Left kidney (tissue), 2 donors: ENCODE results near the gene TNFAIP1. TPM values are rescaled to one million over a fixed set of nuclear protein-coding genes. Genes with fewer than 3 reads are reported as not detected.

Source experiments
- DNase-seq: peaks from one replicate; pipeline ENCODE4 v3.0.0-alpha.2; 2013
- polyA plus RNA-seq: library from polyadenylated mRNA; unstranded; fragments of 120-200 nt; gene quantifications from one replicate; pipeline ENCODE4 v1.2.1, GENCODE V29; 2013; ENCODE audit not compliant: insufficient read length

TNFAIP1 gene
- polyA plus RNA-seq, 1 donor: 40.5 TPM

GRCh38 chr17:28371245-28372202, 36.0 kb downstream of the TNFAIP1 start, which contains the start of gene SARM1:
Gene SARM1, plus strand, starts transcription at chr17:28371694. Its CDS starts 339 bp downstream, at chr17:28372033.
- DNase-seq: peak; percentile 89

DNA sequence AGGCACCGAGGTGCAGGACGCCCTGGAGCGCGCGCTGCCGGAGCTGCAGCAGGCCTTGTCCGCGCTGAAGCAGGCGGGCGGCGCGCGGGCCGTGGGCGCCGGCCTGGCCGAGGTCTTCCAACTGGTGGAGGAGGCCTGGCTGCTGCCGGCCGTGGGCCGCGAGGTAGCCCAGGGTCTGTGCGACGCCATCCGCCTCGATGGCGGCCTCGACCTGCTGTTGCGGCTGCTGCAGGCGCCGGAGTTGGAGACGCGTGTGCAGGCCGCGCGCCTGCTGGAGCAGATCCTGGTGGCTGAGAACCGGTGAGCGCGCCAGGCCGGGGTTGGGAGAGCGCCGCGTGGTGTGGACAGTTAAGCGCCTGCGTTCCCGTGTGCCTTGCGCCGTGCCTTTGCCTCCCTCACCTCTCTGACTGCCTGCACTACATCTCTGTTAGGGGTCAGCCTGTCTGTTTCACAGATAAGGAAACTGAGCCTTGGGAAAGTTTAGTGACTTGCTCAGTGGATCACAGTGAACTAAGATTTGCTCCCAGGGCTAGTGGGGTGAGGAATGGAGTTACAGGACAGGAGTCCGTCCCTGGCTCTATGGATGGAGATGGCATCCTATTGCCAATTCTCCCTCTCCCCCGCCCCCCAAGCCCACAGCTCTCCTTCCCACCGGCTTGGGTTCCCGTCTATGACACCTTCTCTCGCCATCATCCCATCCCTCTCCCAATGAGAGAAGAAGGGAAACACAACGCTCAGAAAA, 36.8 kb downstream of the TNFAIP1 start:
- peak; percentile 3 for DNase-seq

DNA sequence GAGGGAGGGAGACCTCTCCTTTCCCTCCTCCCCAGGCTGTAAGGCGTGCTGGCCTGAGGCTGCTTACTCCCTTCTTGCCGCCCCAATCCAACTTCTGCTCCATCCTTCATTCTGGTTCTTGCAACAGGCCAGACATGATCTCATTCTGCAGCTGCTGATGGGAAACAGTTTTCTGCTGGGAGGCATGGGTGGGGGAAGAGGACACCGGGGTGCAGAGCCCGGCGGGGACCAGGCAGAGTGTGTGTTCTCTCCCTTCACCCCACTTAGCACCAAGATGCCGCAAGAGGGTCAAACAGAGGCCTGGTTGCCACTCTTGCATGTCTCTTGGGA, 37.3 kb downstream of the TNFAIP1 start:
- DNase-seq: no peak

- DNase-seq: no peak
These were observed 44.5 kb downstream of the TNFAIP1 start for GRCh38 chr17:28379814-28380801.

- DNase-seq: peak; percentile 11
These were observed 45.7 kb downstream of the TNFAIP1 start for GRCh38 chr17:28381141-28381825.

DNA sequence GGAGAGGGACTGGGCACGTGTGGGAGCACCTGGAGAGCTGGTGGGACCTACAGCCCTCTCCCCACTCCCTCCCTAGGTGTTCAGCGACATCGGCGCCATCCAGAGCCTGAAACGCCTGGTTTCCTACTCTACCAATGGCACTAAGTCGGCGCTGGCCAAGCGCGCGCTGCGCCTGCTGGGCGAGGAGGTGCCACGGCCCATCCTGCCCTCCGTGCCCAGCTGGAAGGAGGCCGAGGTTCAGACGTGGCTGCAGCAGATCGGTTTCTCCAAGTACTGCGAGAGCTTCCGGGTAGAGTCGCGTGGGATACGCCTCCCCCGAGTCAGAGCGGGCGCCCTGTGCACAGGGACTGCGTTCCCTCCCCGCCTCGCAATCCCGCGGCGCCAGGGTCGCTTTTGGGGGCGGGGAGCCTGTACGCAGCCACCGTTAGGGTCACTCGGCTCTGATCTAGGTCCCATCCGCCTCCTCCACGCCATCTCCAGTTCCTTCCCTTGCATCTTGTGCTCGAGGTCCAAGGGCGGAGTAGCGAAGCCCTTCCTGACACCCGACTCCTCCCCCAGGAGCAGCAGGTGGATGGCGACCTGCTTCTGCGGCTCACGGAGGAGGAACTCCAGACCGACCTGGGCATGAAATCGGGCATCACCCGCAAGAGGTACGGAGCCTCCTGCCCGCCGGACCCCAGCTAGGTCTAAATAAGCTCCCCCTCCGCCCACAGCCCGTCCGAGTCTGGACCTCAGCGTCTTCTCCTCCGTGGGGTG, 48.9 kb downstream of the TNFAIP1 start:
- DNase-seq: peak; percentile 37

DNA sequence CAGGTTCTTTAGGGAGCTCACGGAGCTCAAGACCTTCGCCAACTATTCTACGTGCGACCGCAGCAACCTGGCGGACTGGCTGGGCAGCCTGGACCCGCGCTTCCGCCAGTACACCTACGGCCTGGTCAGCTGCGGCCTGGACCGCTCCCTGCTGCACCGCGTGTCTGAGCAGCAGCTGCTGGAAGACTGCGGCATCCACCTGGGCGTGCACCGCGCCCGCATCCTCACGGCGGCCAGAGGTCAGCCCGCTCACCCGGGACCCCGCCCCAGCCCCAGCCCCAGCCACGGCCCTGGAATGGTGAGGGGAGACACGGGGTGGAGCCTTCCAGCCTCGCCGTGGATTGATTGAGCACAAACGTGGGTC, 49.5 kb downstream of the TNFAIP1 start:
- DNase-seq: no peak

GRCh38 chr17:28385406-28385805, 49.8 kb downstream of the TNFAIP1 start:
- no peak for DNase-seq

- no peak for DNase-seq
These were observed 50.8 kb downstream of the TNFAIP1 start for GRCh38 chr17:28386391-28386790.

GRCh38 chr17:28388106-28388505, 52.5 kb downstream of the TNFAIP1 start:
- DNase-seq: no peak

GRCh38 chr17:28390141-28390540, 54.6 kb downstream of the TNFAIP1 start:
- no peak for DNase-seq

- no peak for DNase-seq
These were observed 55.0 kb downstream of the TNFAIP1 start for GRCh38 chr17:28390563-28390962.

- DNase-seq: no peak
These were observed 55.4 kb downstream of the TNFAIP1 start for GRCh38 chr17:28390984-28391383.

- no peak for DNase-seq
These were observed 55.8 kb downstream of the TNFAIP1 start for GRCh38 chr17:28391401-28391800.

- no peak for DNase-seq
These were observed 56.9 kb downstream of the TNFAIP1 start for GRCh38 chr17:28392491-28392890.

- no peak for DNase-seq
These were observed 59.0 kb downstream of the TNFAIP1 start for GRCh38 chr17:28394337-28395116.

GRCh38 chr17:28395426-28395825, 59.9 kb downstream of the TNFAIP1 start:
- DNase-seq: no peak

DNA sequence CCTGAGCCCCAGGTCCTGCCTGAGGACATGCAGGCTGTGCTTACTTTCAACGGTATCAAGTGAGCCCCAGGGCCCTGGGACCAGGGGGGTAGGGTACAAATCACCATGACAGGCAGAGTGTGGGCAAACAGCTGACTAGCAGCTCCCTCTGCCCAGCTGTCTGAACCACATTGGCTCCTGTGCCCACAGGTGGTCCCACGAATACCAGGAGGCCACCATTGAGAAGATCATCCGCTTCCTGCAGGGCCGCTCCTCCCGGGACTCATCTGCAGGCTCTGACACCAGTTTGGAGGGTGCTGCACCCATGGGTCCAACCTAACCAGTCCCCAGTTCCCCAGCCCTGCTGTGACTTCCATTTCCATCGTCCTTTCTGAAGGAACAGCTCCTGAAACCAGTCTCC, 60.4 kb downstream of the TNFAIP1 start:
- no peak for DNase-seq
